NB4 (cell line): Measurements from ENCODE around the gene UBAP1L.
"Not testable (repeated sequence)": the region's sequence is repeated elsewhere in the genome, so short reads cannot be mapped to it uniquely, and the experiment has no call there.

Source experiments
- DNase-seq: peaks from one replicate; pipeline ENCODE4 v3.0.0; 2010; ENCODE audit warnings: low read depth
- H3K4me3 ChIP-seq: one replicate; pipeline ENCODE4 v1.5.1; 2011; ENCODE audit warnings: mild to moderate bottlenecking, low read depth, low read length, moderate library complexity
- MYC ChIP-seq: IDR thresholded peaks from 2 replicates; pipeline ENCODE4 v1.6.1; 2011; ENCODE audit warnings: low read depth, low read length
- POLR2A ChIP-seq: IDR thresholded peaks from 2 replicates; pipeline ENCODE4 v1.6.1; 2011; ENCODE audit warnings: mild to moderate bottlenecking; ENCODE audit not compliant: insufficient read length; ENCODE audit errors: extremely low read depth
- TF ChIP-seq, protein P1 (sequence below): IDR thresholded peaks from 2 replicates; pipeline ENCODE4 v1.6.1; 2011; ENCODE audit warnings: low read depth, low read length
- TF ChIP-seq, protein P2 (sequence below): IDR thresholded peaks from one replicate; pipeline ENCODE4 v1.5.1; 2012; ENCODE audit warnings: low read depth, low read length

The UBAP1L gene

DNA sequence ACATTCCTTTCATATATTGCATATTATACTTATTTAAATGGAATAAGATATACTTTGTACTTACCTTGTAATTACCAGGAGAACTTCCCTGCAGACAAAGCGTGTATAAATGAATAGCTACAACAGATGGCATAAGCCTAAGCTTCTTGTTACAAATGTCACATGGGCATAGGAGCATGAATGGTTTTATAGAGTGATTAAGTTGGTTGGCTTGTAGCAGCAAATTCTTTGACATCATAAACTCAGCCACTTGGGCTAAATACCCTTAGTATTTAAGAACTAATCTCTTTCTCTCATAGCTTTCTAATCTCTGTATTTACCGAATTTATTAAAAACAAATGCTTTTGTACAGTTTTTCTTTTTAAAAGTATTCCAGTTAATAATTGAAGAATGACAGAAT, at the start of gene UBAP1L:
Gene UBAP1L (minus strand): TSS at position 115 of the 400 bp plus-strand sequence. CDS start 8,985 bp downstream, outside the sequence.
- no peak for DNase-seq
- TF ChIP-seq, protein P1, sequence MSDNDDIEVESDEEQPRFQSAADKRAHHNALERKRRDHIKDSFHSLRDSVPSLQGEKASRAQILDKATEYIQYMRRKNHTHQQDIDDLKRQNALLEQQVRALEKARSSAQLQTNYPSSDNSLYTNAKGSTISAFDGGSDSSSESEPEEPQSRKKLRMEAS = no peak
- no peak within 1 kb of the TSS for H3K4me3 ChIP-seq

DNA sequence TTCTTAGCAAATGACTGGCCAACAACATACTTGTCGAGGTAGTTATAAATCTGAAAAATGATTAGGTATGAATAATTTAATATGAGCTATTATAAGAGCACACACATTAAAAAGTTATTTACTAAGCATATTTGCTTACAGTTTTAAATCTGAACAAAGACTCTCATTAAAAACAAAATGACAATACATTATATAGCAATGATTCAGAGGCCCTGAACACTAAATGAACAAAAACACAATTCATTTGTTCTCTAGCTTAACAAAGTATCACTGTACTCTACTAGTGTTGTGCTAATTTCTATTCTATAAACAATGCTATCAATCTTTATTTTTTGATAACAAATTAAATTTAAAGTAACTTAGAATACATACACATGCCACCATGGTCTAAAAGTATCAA, 49.1 kb upstream of the UBAP1L start:
- no peak overlapping the region for H3K4me3 ChIP-seq
- no peak for DNase-seq
- TF ChIP-seq, protein P2, sequence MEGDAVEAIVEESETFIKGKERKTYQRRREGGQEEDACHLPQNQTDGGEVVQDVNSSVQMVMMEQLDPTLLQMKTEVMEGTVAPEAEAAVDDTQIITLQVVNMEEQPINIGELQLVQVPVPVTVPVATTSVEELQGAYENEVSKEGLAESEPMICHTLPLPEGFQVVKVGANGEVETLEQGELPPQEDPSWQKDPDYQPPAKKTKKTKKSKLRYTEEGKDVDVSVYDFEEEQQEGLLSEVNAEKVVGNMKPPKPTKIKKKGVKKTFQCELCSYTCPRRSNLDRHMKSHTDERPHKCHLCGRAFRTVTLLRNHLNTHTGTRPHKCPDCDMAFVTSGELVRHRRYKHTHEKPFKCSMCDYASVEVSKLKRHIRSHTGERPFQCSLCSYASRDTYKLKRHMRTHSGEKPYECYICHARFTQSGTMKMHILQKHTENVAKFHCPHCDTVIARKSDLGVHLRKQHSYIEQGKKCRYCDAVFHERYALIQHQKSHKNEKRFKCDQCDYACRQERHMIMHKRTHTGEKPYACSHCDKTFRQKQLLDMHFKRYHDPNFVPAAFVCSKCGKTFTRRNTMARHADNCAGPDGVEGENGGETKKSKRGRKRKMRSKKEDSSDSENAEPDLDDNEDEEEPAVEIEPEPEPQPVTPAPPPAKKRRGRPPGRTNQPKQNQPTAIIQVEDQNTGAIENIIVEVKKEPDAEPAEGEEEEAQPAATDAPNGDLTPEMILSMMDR = no peak
- TF ChIP-seq, protein P1 = no peak
- TF ChIP-seq POLR2A (no peak), MYC (no peak)

DNA sequence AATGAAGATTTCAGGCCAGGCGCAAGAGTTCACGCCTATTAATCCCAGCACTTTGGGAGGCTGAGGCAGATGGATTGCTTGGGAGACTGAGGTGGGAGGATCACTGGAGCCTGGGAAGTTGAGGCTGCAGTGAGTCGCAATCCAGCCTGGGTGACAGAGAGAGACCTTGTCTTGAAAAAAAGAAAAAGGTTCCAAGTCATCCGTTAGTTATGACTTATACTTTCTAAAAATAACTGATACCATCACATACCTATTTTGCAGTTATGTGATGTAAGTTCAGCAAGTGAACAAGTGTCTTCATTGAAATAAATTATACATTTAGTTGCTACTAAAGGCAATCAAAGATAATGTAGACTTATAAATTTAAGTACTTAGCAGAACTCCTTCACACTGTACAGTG, 48.0 kb upstream of the UBAP1L start:
- DNase-seq = no peak
- TF ChIP-seq, protein P1 = no peak
- H3K4me3 ChIP-seq = no peak overlapping the region

DNA sequence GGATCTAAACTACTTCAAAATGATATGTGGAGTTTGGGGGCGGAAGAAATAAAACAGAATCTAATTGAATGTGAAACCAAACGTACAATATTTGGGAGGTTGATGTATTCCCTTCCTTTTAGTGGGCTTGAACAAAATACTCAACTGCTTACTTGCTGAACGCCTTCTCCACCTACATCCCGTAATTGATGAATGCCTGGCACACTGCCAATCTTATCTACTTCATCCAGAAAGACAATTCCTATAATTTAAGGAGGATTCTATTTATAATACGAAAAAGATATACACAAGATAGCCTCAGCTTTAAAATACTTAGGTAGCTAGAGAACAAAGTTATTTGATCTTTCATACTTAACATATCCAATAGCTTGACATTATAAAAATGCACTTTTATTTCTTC, 41.7 kb upstream of the UBAP1L start:
- TF ChIP-seq, protein P2 = no peak
- TF ChIP-seq MYC = no peak
- TF ChIP-seq, protein P1 = no peak
- TF ChIP-seq POLR2A = no peak

DNA sequence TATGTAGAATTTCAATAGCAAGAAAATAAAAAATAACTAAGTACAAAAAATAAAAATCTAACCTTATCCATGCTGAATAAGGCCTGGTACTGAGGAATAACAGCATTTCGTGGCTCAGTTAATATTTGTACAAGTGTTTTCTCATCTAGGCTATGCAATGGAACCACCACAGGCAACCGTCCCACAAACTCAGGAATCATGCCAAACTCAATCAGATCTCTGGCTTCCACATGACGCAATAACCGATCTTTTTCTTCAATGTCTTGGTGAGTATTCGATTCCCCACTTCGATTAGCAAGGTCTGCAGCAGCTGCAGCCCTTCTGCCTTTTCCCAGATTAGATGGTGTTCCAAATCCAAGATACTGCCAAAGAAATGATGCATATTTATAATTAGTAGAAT, 39.7 kb upstream of the UBAP1L start:
- no peak for DNase-seq
- TF ChIP-seq MYC (no peak), POLR2A (no peak)
- TF ChIP-seq, protein P2 = no peak
- TF ChIP-seq, protein P1 = no peak
- H3K4me3 ChIP-seq = no peak overlapping the region

More for the DNA sequence above, 41.7 kb upstream of the UBAP1L start:
- no peak for DNase-seq
- no peak overlapping the region for H3K4me3 ChIP-seq

DNA sequence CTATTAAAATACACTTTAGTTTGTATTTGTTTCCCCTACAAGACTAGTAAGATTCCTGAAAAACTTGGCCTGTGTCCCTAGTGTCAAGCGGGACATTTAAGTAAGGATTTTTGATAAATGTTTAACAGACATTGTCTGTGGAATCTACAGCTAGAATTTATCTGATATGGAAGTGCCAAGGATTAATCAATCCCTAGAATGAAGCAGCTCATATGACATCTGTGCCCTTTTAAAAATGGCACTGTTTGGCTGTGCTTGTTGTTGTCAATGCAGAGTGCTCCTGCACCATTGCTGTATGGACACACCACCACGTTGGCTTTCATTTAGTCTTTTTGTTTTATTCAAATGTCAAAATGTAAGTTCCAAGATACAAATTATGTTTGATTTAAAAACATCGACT, 32.9 kb upstream of the UBAP1L start:
- no peak for TF ChIP-seq POLR2A
- TF ChIP-seq MYC = no peak
- TF ChIP-seq, protein P2 = no peak
- TF ChIP-seq, protein P1 = no peak
- no peak overlapping the region for H3K4me3 ChIP-seq
- DNase-seq = no peak

DNA sequence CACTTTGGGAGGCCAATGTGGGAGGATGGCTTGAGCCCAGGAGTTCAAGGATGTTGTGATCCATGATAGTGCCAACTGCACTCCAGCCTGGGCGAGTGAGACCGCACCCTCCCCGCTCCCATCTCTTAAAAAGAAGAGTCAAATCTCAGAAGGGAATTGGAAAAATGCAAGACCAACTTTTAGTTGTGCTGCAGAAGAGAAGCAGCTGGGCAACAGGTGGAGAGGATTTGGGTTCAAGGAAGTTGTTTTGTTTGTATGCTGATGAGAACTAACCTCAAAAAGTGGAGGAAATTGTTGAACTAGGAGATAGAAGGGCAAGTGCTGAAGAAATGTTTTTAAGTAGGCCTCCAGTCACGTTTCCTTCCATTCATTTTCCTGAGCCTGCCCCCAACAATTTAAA, 31.4 kb upstream of the UBAP1L start:
- no peak overlapping the region for H3K4me3 ChIP-seq
- DNase-seq = no peak
- TF ChIP-seq, protein P1 = no peak
- TF ChIP-seq POLR2A = no peak
- TF ChIP-seq, protein P2 = no peak

DNA sequence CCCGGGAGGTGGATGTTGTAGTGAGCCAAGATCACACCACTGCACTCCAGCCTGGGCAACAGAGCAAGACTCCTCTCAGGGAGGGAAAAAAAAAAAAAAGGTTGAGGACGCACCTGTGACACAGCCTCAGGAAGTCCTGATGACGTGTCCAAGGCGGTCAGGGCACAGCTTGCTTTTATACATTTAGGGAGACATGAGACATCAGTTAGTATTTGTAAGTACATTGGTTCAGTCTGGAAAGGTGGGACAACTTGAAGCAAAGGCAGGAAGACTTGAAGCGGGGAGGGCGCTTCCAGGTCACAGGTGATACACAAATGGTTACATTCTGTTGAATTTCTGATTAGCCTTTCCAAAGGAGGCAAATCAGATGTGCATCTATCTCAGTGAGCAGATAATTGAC, 23.6 kb upstream of the UBAP1L start:
- H3K4me3 ChIP-seq, DNase-seq: not testable (repeated sequence)

DNA sequence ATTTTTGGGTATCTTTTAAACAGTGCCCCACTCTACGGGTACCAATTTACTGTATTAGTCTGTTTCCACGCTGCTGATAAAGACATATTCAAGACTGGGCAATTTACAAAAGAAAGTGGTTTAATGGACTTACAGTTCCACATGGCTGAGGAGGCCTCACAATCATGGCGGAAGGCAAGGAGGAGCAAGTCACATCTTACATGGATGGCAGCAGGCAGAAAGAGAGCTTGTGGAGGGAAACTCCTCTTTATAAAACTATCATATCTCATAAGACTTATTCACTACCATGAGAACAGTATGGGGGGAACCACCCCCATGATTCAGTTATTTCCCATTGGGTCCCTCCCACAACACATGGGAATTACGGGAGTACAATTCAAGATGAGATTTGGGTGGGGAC, 22.9 kb upstream of the UBAP1L start:
- H3K4me3 ChIP-seq, DNase-seq: not testable (repeated sequence)

DNA sequence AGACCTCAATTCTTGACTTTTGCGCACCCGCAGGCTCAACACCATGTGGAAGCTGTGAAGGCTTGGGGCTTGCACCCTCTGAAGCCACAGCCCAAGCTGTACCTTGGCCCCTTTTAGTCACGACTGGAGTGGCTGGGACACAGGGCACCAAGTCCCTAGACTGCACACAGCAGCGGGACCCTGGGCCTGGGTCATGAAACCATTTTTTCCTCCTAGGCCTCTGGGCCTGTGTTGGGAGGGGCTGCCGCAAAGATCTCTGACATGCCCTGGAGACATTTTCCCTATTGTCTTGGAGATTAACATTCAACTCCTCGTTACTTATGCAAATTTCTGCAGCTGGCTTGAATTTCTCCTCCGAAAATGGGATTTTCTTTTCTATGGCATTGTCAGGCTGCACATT, 22.1 kb upstream of the UBAP1L start:
- DNase-seq = not testable (repeated sequence)

More for the DNA sequence above, 22.1 kb upstream of the UBAP1L start:
- H3K4me3 ChIP-seq = not testable (repeated sequence)
